ENCODE measurements around the gene CDC25C.
"Not testable (repeated sequence)": the region's sequence is repeated elsewhere in the genome, so short reads cannot be mapped to it uniquely, and the experiment has no call there.

GRCh38 chr5:138318211-138318610 is 13.4 kb downstream of the CDC25C start:
- TF ChIP-seq CTCF (conservative IDR thresholded peaks at IDR 0.05; ENCODE audit: low read depth, low read length); EZH2phosphoT487 (IDR thresholded peaks at IDR 0.05; ENCODE audit: borderline replicate concordance, low read length): not testable (repeated sequence)

Data from PC-3 (cell line).